Coronary artery (tissue), 2 donors: ENCODE measurements around the gene MTLN.
"Not testable (repeated sequence)": the region's sequence is repeated elsewhere in the genome, so short reads cannot be mapped to it uniquely, and the experiment has no call there.

Experiments used
- DNase-seq: peaks from one replicate; pipeline ENCODE4 v3.0.0-alpha.2; 2017; ENCODE audit warnings: low spot score
- H3K27ac ChIP-seq, 2 donors: fragments of 200-600 bp; sonication (generic); one replicate each; pipeline ENCODE4 v1.5.1; 2016 to 2019
- H3K4me3 ChIP-seq: fragments of 200-600 bp; sonication (generic); 2 replicates; pipeline ENCODE4 v1.5.1; 2016; ENCODE audit warnings: mild to moderate bottlenecking, moderate library complexity
- TF ChIP-seq, protein P1 (sequence below): fragments of 200-600 bp; sonication (generic); IDR thresholded peaks from one replicate; pipeline ENCODE4 v1.5.1; 2019; ENCODE audit warnings: antibody characterized with exemption

Gene MTLN

GRCh38 chr2:110219496-110220189 lies 7.3 kb upstream of the MTLN start:
- TF ChIP-seq, protein P1, sequence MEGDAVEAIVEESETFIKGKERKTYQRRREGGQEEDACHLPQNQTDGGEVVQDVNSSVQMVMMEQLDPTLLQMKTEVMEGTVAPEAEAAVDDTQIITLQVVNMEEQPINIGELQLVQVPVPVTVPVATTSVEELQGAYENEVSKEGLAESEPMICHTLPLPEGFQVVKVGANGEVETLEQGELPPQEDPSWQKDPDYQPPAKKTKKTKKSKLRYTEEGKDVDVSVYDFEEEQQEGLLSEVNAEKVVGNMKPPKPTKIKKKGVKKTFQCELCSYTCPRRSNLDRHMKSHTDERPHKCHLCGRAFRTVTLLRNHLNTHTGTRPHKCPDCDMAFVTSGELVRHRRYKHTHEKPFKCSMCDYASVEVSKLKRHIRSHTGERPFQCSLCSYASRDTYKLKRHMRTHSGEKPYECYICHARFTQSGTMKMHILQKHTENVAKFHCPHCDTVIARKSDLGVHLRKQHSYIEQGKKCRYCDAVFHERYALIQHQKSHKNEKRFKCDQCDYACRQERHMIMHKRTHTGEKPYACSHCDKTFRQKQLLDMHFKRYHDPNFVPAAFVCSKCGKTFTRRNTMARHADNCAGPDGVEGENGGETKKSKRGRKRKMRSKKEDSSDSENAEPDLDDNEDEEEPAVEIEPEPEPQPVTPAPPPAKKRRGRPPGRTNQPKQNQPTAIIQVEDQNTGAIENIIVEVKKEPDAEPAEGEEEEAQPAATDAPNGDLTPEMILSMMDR, result no peak
- Histone ChIP-seq H3K4me3 (no peak overlapping the region), H3K27ac (no peak overlapping the region)
- DNase-seq, result no peak

DNA sequence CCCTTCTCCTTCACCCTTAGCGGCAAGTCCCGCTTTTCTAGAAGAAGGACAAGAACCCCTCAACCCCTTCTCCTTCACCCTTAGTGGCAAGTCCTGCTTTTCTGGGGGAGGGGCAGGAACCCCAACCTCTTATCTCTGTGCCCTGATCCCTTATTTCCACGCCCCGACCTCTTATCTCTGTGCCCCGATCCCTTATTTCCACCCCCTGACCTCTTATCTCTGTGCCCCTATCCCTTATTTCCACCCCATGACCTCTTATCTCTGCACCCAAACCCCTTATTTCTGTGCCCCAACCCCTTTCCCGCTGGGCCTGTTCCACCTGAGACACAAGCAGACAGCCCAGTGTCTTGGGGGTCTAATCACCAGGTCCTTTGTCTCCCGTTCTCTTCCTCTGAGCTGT lies 6.5 kb upstream of the MTLN start:
- not testable (repeated sequence) for H3K4me3 ChIP-seq, H3K27ac ChIP-seq, DNase-seq

DNA sequence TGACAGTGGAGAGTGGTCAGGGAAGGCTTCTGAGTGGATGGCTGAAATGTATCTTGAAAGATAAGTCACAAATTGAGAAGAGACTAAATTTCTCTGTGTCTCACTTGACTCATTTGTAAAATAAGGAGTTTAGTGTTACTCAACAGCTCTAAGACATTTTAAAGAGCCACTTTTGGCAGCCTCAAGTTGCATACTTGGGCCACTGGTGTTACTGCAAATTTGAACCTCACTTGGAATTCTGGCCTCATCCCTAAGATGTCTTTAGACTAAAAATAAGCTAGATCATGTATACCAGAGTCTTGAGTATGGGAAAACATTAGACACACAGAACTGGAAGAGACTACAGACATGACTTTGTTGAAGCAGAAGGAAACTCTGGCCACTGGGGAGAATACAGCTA lies 4.5 kb upstream of the MTLN start:
- no peak for DNase-seq
- TF ChIP-seq, protein P1, result no peak
- H3K4me3 ChIP-seq, result no peak overlapping the region

DNA sequence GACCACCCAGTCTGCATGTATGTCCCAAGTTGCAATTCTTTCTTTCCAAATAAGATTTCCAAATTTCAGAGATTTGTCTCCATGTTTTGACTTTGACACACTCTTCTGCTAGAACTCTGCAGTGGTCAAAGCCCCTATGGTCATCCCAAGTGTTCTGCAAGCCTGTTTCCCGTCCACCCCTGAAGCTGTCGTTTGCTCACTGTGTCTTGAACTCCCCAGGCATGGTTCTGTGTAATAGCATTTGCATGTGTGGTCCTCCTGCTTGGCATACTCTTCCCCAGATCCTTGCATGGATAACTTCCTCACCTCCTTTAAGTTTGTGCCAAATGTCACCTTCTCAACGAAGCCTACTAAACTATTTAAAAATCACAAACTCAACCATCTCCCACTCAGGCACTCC lies 3.9 kb upstream of the MTLN start:
- TF ChIP-seq, protein P1, result no peak
- no peak for DNase-seq
- Histone ChIP-seq H3K27ac (no peak overlapping the region), H3K4me3 (no peak overlapping the region)

More for the DNA sequence above, 4.5 kb upstream of the MTLN start:
- no peak overlapping the region for H3K27ac ChIP-seq

GRCh38 chr2:110215566-110216158 lies 3.3 kb upstream of the MTLN start:
- TF ChIP-seq, protein P1, result no peak
- Histone ChIP-seq H3K27ac (no peak overlapping the region), H3K4me3 (no peak overlapping the region)
- no peak for DNase-seq

GRCh38 chr2:110215091-110215490 lies 2.7 kb upstream of the MTLN start:
- no peak for DNase-seq
- no peak overlapping the region for H3K27ac ChIP-seq
- no peak overlapping the region for H3K4me3 ChIP-seq
- TF ChIP-seq, protein P1, result no peak

DNA sequence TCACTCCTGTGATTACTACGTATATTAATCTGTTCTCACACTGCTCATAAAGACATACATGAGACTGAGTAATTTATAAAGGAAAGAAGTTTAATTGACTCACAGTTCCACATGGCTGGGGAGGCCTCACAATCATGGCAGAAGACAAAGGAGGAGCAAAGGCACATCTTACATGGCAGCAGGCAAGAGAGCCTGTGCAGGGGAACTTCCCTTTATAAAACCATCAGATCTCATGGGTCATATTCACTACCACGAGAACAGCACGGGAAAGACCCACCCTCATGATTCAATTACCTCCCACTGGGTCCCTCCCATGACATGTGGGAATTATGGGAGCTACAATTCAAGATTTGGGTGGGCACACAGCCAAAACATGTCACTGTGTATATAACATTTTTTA lies 1.2 kb upstream of the MTLN start:
- DNase-seq, H3K27ac ChIP-seq, H3K4me3 ChIP-seq: not testable (repeated sequence)

DNA sequence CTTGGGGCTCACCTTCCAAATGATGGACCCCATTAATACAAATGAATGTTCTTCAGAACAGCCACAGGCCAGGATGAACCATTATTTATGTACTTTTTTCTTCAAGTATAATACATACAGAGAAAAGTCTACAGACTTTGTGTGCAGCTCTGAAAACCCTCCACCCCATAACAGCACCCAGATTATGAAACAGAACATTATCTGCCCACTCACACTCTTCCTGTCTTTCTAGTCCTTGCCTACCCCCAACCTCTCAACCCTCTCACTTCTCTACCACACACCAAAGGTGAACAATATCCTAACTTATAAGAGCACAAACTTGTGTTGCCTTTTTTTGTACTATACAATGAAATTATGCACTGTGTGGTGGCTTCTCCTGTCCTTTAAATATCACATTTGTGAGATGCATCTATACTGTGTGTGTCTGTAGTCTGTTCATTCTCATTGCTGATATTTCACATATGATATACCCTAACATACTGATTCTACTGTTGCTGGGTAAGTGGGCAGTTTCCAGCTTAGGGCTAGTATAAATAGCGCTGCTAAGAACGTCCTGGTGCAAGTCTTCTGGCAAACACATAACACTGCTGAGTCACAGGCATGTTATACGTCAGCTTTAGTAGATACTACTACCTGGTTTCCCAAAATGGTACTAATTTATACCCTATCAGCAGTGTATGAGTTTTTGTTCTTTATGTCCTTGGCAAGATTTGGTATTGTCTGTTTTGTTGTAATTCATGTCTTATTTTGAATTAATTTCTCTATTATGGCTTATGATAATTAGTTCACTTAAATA lies 6.5 kb downstream of the MTLN start:
- Histone ChIP-seq H3K4me3 (no peak overlapping the region), H3K27ac (no peak overlapping the region)
- no peak for DNase-seq
- TF ChIP-seq, protein P1, result no peak
